GM12878 (cell line): Measurements from ENCODE around the gene REEP5. TPM values are rescaled to one million over a fixed set of nuclear protein-coding genes. Genes with fewer than 3 reads are reported as not detected.
"Not testable (repeated sequence)": the region's sequence is repeated elsewhere in the genome, so short reads cannot be mapped to it uniquely, and the experiment has no call there.

ENCODE experiments used
- ATAC-seq: fragments of 200-7000 bp; cut with Tn5 transposase; 3 replicates; pipeline ENCODE4 v1.9.1; 2020; ENCODE audit warnings: mild to moderate bottlenecking, moderate library complexity
- BruUV-seq: library from RNA; stranded (reverse); fragments of 400-500 nt; replicated peaks from 2 replicates; lab custom pipeline; 2021; lab: Mats Ljungman, UMichigan
- CTCF ChIA-PET: fragments of 300-600 bp; sonication (Branson Sonifier 250); formaldehyde crosslinking; extraction: SDS; loops from one replicate; lab custom pipeline; 2021; ENCODE audit warnings: inconsistent platforms; lab: Yijun Ruan, JAX
- POLR2A ChIA-PET: fragments of 350-600 bp; formaldehyde crosslinking; extraction: SDS; loops from one replicate; lab custom pipeline; 2021; ENCODE audit warnings: inconsistent platforms; lab: Charles Lee
- RAD21 ChIA-PET: fragments of 300-600 bp; sonication (Branson Sonifier 250); formaldehyde crosslinking; loops from one replicate; lab custom pipeline; 2023; ENCODE audit warnings: antibody characterized with exemption; ENCODE audit not compliant: unreplicated experiment; lab: Charles Lee
- SMC1A ChIA-PET: fragments of 300-600 bp; sonication (Branson Sonifier 250); formaldehyde crosslinking; loops from one replicate; lab custom pipeline; 2023; ENCODE audit not compliant: unreplicated experiment, uncharacterized antibody; lab: Charles Lee
- DNase-seq: peaks from one replicate; pipeline ENCODE4 v3.0.0-alpha.2; 2011; ENCODE audit warnings: low read depth, low spot score
- FAIRE-seq: peaks from 3 replicates; lab custom pipeline; 2011; peaks lifted over from hg19 to GRCh38; lab: Jason Lieb, UNC
- H2AFZ ChIP-seq: 2 replicates; pipeline ENCODE4 v1.6.0; 2011; ENCODE audit warnings: low read depth, low read length, control low read depth; ENCODE audit not compliant: control insufficient read depth
- H3K27ac ChIP-seq: 2 replicates; pipeline ENCODE4 v1.5.1; 2011; ENCODE audit warnings: control low read depth; ENCODE audit not compliant: control insufficient read depth, insufficient read depth
- H3K27me3 ChIP-seq, 2 experiments: replicated peaks in 1 of 2; 2 replicates each; pipeline versions ENCODE4 v1.6.0 to v1.6.1; 2011; ENCODE audit warnings: low read length in 1 of 2; ENCODE audit not compliant: control insufficient read depth in 2 of 2, insufficient read depth in 2 of 2
- H3K36me3 ChIP-seq, 2 experiments: 2 replicates each; pipeline ENCODE4 v1.5.1; 2011; ENCODE audit warnings: low read length in 1 of 2; ENCODE audit not compliant: control insufficient read depth in 2 of 2, insufficient read depth in 2 of 2
- H3K4me1 ChIP-seq: 2 replicates; pipeline ENCODE4 v1.6.1; 2011; ENCODE audit warnings: mild to moderate bottlenecking, low read length, moderate library complexity, mixed read lengths; ENCODE audit not compliant: control insufficient read depth, insufficient read depth
- H3K4me2 ChIP-seq: 2 replicates; pipeline ENCODE4 v1.6.0; 2011; ENCODE audit warnings: control low read depth; ENCODE audit not compliant: control insufficient read depth, insufficient read depth
- H3K4me3 ChIP-seq: fragments of 200-600 bp; sonication (generic); 2 replicates; pipeline ENCODE4 v1.5.1; 2016
- H3K79me2 ChIP-seq: 2 replicates; pipeline ENCODE4 v1.6.0; 2011; ENCODE audit warnings: low read length; ENCODE audit not compliant: control insufficient read depth, insufficient read depth
- H3K9ac ChIP-seq: 2 replicates; pipeline ENCODE4 v1.8.0; 2011; ENCODE audit warnings: low read length, control low read depth, mixed read lengths; ENCODE audit not compliant: control insufficient read depth, insufficient read depth
- H3K9me3 ChIP-seq: replicated peaks from 3 replicates; pipeline ENCODE4 v1.5.1; 2011; ENCODE audit warnings: mild to moderate bottlenecking, low read length; ENCODE audit not compliant: control insufficient read depth, insufficient read depth
- H4K20me1 ChIP-seq: 2 replicates; pipeline ENCODE4 v1.6.0; 2011; ENCODE audit not compliant: control insufficient read depth, insufficient read depth
- E2F4 ChIP-seq: IDR thresholded peaks from 2 replicates; pipeline ENCODE4 v1.6.1; 2012; ENCODE audit warnings: low read depth, low read length, improper control_type of control experiment
- MLLT1 ChIP-seq: fragments of 450-650 bp; IDR thresholded peaks from 2 replicates; pipeline ENCODE4 v1.6.1; 2016; ENCODE audit warnings: mild to moderate bottlenecking
- MTA2 ChIP-seq: fragments of 450-650 bp; IDR thresholded peaks from 2 replicates; pipeline ENCODE4 v1.6.1; 2016; ENCODE audit warnings: low read depth, mild to moderate bottlenecking, moderate library complexity
- NR2C1 ChIP-seq: fragments of 450-650 bp; IDR thresholded peaks from 2 replicates; pipeline ENCODE4 v1.6.1; 2017; ENCODE audit warnings: antibody characterized with exemption, mild to moderate bottlenecking, moderate library complexity
- NR2C2 ChIP-seq: IDR thresholded peaks from 2 replicates; pipeline ENCODE4 v1.6.1; 2011; ENCODE audit warnings: borderline replicate concordance, low read depth; ENCODE audit not compliant: control insufficient read depth, insufficient read length
- ZNF592 ChIP-seq: fragments of 450-650 bp; IDR thresholded peaks from 2 replicates; pipeline ENCODE4 v1.6.1; 2017; ENCODE audit warnings: mild to moderate bottlenecking, moderate library complexity
- WGBS: methylation state at CpG from one replicate; pipeline ENCODE4 v1.1.6; 2016; ENCODE audit warnings: low lambda C conversion rate; ENCODE audit not compliant: insufficient replicate concordance, insufficient coverage; ENCODE audit errors: missing lambda C conversion rate; 5-methylcytosine and 5-hydroxymethylcytosine counted together
- in situ Hi-C: fragments of 300-500 bp; cut with MboI; formaldehyde crosslinking; loops from 9 replicates; pipeline ENCODE4 v1.14.3; 2018; ENCODE audit warnings: mixed read lengths
- intact Hi-C: fragments of 100-400 bp; cut with micrococcal nuclease; formaldehyde crosslinking; loops from one replicate; pipeline ENCODE4 v1.14.2; 2022; ENCODE audit not compliant: unreplicated experiment
- polyA plus RNA-seq, 11 experiments: library from polyadenylated mRNA; depleted of rRNA in 4 of 11; unstranded in 6 of 11; stranded (reverse) in 5 of 11; fragments of >200 nt; fragmentation: Nextera tagmentation in 4 of 11; fragmentation: Illumina TruSeq in 1 of 11; extraction: Ambion mirVana in 4 of 11; extraction: Trizol in 1 of 11; gene quantifications; 1 replicate in 1 of 11; 2 replicates in 10 of 11; pipeline versions ENCODE4 v1.2.1 to v1.2.3, GENCODE V29; 2011 to 2016; ENCODE audit warnings: inconsistent platforms in 2 of 11, missing spikeins in 2 of 11, low read depth in 1 of 11
- total RNA-seq, 4 experiments: library from RNA; depleted of rRNA in 3 of 4; stranded (reverse); fragments of >200 nt in 3 of 4; fragmentation: Illumina TruSeq in 1 of 4; extraction: Trizol in 1 of 4; gene quantifications; 2 replicates each; pipeline versions ENCODE4 v1.2.1 to v1.2.3, GENCODE V29; 2013 to 2021

REEP5 gene
- total and polyA plus RNA-seq, 10 of the 15 experiments (the other 5 are each of a cell fraction or from before 2014, with no cell fraction given): 30.5 to 211 (median 113) TPM

GRCh38 chr5:112860929-112861637 lies 60.9 kb downstream of the REEP5 start, which contains the start of gene SRP19 (continued):
- TF ChIP-seq ZNF592 (no peak), E2F4 (no peak), NR2C2 (no peak), NR2C1 (no peak)
- TF ChIP-seq, all 136 proteins: peak for 63

- not testable (repeated sequence) for ATAC-seq, FAIRE-seq, H3K4me1 ChIP-seq, H4K20me1 ChIP-seq, H3K9me3 ChIP-seq, DNase-seq, H3K36me3 ChIP-seq, H3K27me3 ChIP-seq
- Histone ChIP-seq H3K4me2 (peak overlapping the region; percentile 82), H3K4me3 (peak overlapping the region; percentile 64), H3K27ac (peak overlapping the region; percentile 90), H3K9ac (peak overlapping the region; percentile 97), H2AFZ (peak overlapping the region; percentile 98), H3K79me2 (peaks cover 38% of the 10 kb centered on the region)
- in situ Hi-C loops: loop anchor here (5.0 kb wide), 1 partner anchor 107 kb away; no protein-coding TSS in a partner anchor
- ChIA-PET POLR2A (interaction anchor here (0.6 to 1.6 kb wide), 8 partner anchors 12 to 458 kb away, joined by 3 to 15 read pairs (median 4); no protein-coding TSS in a partner anchor), SMC1A (interaction anchor here (0.6 to 1.9 kb wide), 13 partner anchors 9 to 104 kb away, joined by 3 to 12 read pairs (median 3); partner anchors contain the start of gene REEP5), CTCF (interaction anchor here (0.9 to 3.9 kb wide), 6 partner anchors 12 to 309 kb away, joined by 3 to 28 read pairs (median 4); partner anchors contain the start of gene DCP2), RAD21 (interaction anchor here (0.7 to 1.7 kb wide), 8 partner anchors 16 to 169 kb away, joined by 3 to 7 read pairs (median 3); partner anchors contain the start of gene DCP2)
- BruUV-seq: TSS peak; percentile 99
- WGBS: 70% methylated on average over 10 of the region's 11 CpGs
- intact Hi-C loops: loop anchor here (2.0 to 5.0 kb wide), 2 partner anchors 62 to 108 kb away; partner anchors contain the start of gene REEP5
- TF ChIP-seq MLLT1 (peak; percentile 95), MTA2 (peak; percentile 14; the same call in 1 of the 2 replicates)
Observed at GRCh38 chr5:112860571-112860928, 61.5 kb downstream of the REEP5 start.
